HepG2 (cell line): ENCODE measurements around the gene GPR17. TPM values are rescaled to one million over a fixed set of nuclear protein-coding genes. Genes with fewer than 3 reads are reported as not detected.

ENCODE experiments used
- AGO1 ChIP-seq: fragments of 200-400 bp; formaldehyde crosslinking; IDR thresholded peaks from 2 replicates; pipeline ENCODE4 v1.6.1; 2017; ENCODE audit warnings: mild to moderate bottlenecking, low read depth, low read length, moderate library complexity; ENCODE audit not compliant: poor library complexity, severe bottlenecking
- ARID5B ChIP-seq: IDR thresholded peaks from 2 replicates; pipeline ENCODE4 v1.4.0; 2020; ENCODE audit warnings: mild to moderate bottlenecking, missing genetic modification reagents
- HOMEZ ChIP-seq: IDR thresholded peaks from 2 replicates; pipeline ENCODE4 v1.6.1; 2016; ENCODE audit warnings: low read depth
- MATR3 ChIP-seq: sonication (generic); formaldehyde crosslinking; IDR thresholded peaks from 2 replicates; pipeline ENCODE4 v1.4.0; 2020; ENCODE audit warnings: missing genetic modification reagents
- MED1 ChIP-seq: sonication (generic); formaldehyde crosslinking; IDR thresholded peaks from 2 replicates; pipeline ENCODE4 v1.4.0; 2020; ENCODE audit warnings: missing genetic modification reagents
- STAG1 ChIP-seq: sonication (generic); formaldehyde crosslinking; IDR thresholded peaks from 2 replicates; pipeline ENCODE4 v1.4.0; 2020; ENCODE audit warnings: missing genetic modification reagents
- XBP1 ChIP-seq: sonication (generic); formaldehyde crosslinking; IDR thresholded peaks from 2 replicates; pipeline ENCODE4 v1.5.0; 2020; ENCODE audit warnings: missing genetic modification reagents
- XRCC5 ChIP-seq: fragments of 200-400 bp; formaldehyde crosslinking; optimal IDR thresholded peaks from 2 replicates; pipeline ENCODE3; 2017; ENCODE audit warnings: mild to moderate bottlenecking, low read length
- ZBTB38 ChIP-seq: sonication (generic); formaldehyde crosslinking; IDR thresholded peaks from 2 replicates; pipeline ENCODE4 v1.5.1; 2020; ENCODE audit warnings: mild to moderate bottlenecking, missing genetic modification reagents
- ZFP37 ChIP-seq: sonication (generic); formaldehyde crosslinking; IDR thresholded peaks from 2 replicates; pipeline ENCODE4 v1.4.0; 2020; ENCODE audit warnings: missing genetic modification reagents, borderline replicate concordance
- ZNF235 ChIP-seq: sonication (generic); formaldehyde crosslinking; IDR thresholded peaks from 2 replicates; pipeline ENCODE4 v1.8.1; 2023; ENCODE audit warnings: mild to moderate bottlenecking, missing genetic modification reagents, borderline replicate concordance
- polyA plus RNA-seq, 8 experiments: library from polyadenylated mRNA; depleted of rRNA in 3 of 8; stranded (reverse) in 7 of 8; unstranded in 1 of 8; fragments of >200 nt; fragmentation: Illumina TruSeq in 4 of 8; extraction: Trizol in 4 of 8; gene quantifications; 2 replicates each; pipeline versions ENCODE4 v1.2.1 to v1.2.3, GENCODE V29; 2011 to 2016; ENCODE audit warnings: low read depth in 4 of 8, missing spikeins in 1 of 8, mixed read lengths in 1 of 8; ENCODE audit not compliant: insufficient read depth in 1 of 8
- total RNA-seq, 5 experiments: library from RNA; depleted of rRNA; stranded (reverse); fragments of >200 nt; fragmentation: Illumina TruSeq; extraction: Trizol; gene quantifications; 2 replicates each; pipeline ENCODE4 v1.2.3, GENCODE V29; 2016; ENCODE audit warnings: low read depth in 1 of 5
- TF ChIP-seq, protein P1 (sequence below): sonication (generic); formaldehyde crosslinking; IDR thresholded peaks from 2 replicates; pipeline ENCODE4 v1.4.0; 2020; ENCODE audit warnings: missing genetic modification reagents
- TF ChIP-seq, protein P2 (sequence below): sonication (generic); formaldehyde crosslinking; IDR thresholded peaks from 2 replicates; pipeline ENCODE4 v1.4.0; 2020; ENCODE audit warnings: mild to moderate bottlenecking, missing genetic modification reagents

The GPR17 gene
- total and polyA plus RNA-seq, 2 of the 13 experiments (the other 11 are each of a cell fraction or from before 2014, with no cell fraction given) = not detected

DNA sequence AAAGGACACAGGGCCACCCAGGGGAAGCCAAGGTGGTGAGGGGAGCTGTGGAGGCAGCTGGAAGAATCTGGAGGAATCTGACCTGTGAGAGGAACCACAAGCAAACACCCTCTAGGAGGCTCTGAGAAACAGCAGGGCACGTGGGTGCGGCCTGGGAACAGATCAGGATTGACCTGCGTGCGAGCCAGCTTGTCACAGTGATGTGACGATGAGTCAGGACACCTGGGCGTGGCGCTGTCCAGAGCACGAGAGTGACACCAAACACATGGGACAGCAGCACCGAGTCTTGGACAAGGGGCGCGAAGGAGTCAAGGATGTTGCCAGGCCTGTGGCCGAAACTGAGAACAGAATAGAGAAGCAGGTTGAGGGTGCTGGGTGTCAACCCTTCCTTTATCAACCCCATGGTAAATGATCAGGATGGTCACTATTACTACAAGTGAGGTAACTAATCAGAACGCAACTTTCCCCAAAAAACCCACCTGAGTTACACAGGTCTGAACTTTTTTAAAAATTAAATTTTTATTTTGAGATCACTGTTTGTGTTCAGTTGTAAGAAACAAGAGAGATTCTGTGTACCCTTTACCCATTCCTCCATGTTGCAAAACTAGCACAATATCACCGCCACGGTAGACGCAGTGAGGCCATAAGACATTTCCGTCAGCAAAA is 54.7 kb downstream of the GPR17 start (continued):
- TF ChIP-seq HOMEZ (CRISPR knock-in tag) (peak; percentile 29; the same call in 1 of the 2 replicates), MATR3 (no peak), ZNF235 (CRISPR knock-in tag) (no peak), XBP1 (CRISPR knock-in tag) (no peak), ZBTB38 (CRISPR knock-in tag) (peak; percentile 89), ARID5B (CRISPR knock-in tag) (peak; percentile 43; the same call in 1 of the 2 replicates), AGO1 (no peak), MED1 (CRISPR knock-in tag) (peak; percentile 36; the same call in 1 of the 2 replicates), ZFP37 (CRISPR knock-in tag) (peak; percentile 75; the same call in 1 of the 2 replicates), XRCC5 (peak; percentile 57), STAG1 (CRISPR knock-in tag) (0 out of 2 replicates have a peak, but pooled peaks have one; percentile 20)
- TF ChIP-seq, protein P1, sequence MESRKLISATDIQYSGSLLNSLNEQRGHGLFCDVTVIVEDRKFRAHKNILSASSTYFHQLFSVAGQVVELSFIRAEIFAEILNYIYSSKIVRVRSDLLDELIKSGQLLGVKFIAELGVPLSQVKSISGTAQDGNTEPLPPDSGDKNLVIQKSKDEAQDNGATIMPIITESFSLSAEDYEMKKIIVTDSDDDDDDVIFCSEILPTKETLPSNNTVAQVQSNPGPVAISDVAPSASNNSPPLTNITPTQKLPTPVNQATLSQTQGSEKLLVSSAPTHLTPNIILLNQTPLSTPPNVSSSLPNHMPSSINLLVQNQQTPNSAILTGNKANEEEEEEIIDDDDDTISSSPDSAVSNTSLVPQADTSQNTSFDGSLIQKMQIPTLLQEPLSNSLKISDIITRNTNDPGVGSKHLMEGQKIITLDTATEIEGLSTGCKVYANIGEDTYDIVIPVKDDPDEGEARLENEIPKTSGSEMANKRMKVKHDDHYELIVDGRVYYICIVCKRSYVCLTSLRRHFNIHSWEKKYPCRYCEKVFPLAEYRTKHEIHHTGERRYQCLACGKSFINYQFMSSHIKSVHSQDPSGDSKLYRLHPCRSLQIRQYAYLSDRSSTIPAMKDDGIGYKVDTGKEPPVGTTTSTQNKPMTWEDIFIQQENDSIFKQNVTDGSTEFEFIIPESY (CRISPR knock-in tag) = peak; percentile 86
- TF ChIP-seq, protein P2, sequence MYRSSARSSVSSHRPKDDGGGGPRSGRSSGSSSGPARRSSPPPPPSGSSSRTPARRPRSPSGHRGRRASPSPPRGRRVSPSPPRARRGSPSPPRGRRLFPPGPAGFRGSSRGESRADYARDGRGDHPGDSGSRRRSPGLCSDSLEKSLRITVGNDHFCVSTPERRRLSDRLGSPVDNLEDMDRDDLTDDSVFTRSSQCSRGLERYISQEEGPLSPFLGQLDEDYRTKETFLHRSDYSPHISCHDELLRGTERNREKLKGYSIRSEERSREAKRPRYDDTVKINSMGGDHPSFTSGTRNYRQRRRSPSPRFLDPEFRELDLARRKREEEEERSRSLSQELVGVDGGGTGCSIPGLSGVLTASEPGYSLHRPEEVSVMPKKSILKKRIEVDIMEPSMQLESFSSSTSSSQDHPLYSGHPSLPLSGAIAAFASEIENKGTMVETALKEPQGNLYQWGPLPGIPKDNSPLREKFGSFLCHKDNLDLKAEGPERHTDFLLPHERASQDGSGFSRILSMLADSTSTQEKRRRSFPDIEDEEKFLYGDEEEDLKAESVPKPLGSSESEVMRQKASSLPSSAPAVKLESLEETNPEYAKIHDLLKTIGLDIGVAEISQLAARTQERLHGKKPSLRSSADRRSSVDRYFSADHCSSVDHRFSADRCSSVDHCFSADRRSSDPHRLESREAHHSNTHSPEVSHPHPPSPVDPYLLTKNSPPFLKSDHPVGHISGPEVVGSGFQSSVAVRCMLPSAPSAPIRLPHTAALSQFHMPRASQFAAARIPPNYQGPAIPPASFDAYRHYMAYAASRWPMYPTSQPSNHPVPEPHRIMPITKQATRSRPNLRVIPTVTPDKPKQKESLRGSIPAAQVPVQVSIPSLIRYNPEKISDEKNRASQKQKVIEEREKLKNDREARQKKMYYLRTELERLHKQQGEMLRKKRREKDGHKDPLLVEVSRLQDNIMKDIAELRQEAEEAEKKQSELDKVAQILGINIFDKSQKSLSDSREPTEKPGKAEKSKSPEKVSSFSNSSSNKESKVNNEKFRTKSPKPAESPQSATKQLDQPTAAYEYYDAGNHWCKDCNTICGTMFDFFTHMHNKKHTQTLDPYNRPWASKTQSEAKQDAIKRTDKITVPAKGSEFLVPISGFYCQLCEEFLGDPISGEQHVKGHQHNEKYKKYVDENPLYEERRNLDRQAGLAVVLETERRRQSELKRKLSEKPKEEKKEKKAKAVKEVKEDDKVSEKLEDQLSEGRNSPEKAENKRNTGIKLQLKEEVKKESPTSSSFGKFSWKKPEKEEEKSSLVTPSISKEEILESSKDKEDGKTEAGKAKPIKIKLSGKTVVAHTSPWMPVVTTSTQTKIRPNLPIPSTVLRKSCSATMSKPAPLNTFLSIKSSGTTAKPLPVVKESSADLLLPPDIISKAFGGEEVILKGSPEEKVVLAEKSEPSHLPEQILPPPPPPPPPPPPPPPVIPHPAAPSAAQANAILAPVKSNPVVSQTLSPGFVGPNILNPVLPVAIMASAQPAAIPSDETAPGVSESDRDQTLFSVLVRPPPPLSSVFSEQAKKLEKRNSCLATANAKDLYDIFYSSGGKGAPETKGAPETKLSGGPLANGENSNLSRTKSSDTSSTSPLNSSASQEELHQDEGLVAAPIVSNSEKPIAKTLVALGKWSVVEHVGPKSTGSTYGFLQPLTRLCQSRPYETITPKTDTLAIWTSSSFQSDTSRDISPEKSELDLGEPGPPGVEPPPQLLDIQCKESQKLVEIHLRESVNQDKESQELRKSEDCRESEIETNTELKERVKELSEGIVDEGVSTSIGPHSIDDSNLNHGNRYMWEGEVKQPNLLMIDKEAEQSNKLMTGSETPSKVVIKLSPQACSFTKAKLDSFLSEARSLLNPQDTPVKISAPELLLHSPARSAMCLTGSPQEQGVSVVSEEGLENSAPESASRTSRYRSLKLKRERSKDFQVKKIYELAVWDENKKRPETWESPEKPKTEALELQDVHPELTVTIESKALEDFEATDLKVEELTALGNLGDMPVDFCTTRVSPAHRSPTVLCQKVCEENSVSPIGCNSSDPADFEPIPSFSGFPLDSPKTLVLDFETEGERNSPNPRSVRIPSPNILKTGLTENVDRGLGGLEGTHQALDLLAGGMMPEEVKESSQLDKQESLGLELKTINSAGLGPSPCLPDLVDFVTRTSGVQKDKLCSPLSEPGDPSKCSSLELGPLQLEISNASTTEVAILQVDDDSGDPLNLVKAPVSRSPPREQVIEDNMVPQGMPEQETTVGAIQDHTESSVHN (CRISPR knock-in tag) = 0 out of 2 replicates have a peak, but pooled peaks have one; percentile 2
